Fibroblast of mammary gland (primary cell): Measurements from ENCODE around the gene RELL1.

Experiments used
- DNase-seq: peaks from one replicate; pipeline ENCODE4 v3.0.0-alpha.2; 2010; ENCODE audit warnings: low read depth
- H3K4me3 ChIP-seq: 2 replicates; pipeline ENCODE4 v1.5.1; 2011; ENCODE audit warnings: low read depth, mild to moderate bottlenecking, low read length, moderate library complexity; ENCODE audit not compliant: control insufficient read depth
- CTCF ChIP-seq: conservative IDR thresholded peaks from 2 replicates; pipeline ENCODE4 v1.5.1; 2011; ENCODE audit warnings: low read depth, low read length, inconsistent platforms; ENCODE audit not compliant: control insufficient read depth, insufficient read depth

RELL1 gene

GRCh38 chr4:37717576-37717975 lies 31.4 kb upstream of the RELL1 start:
- H3K4me3 ChIP-seq = no peak overlapping the region
- peak; percentile 93 for DNase-seq
- no peak for TF ChIP-seq CTCF

- peak; percentile 57 for DNase-seq
- H3K4me3 ChIP-seq = no peak overlapping the region
- TF ChIP-seq CTCF = no peak
Measured at GRCh38 chr4:37715889-37716402, 29.8 kb upstream of the RELL1 start.

GRCh38 chr4:37710491-37710890 lies 24.3 kb upstream of the RELL1 start:
- no peak for TF ChIP-seq CTCF
- no peak for DNase-seq
- H3K4me3 ChIP-seq = no peak overlapping the region

- no peak for TF ChIP-seq CTCF
- H3K4me3 ChIP-seq = no peak overlapping the region
- no peak for DNase-seq
Measured at GRCh38 chr4:37706032-37706431, 19.9 kb upstream of the RELL1 start.

GRCh38 chr4:37705571-37705970 lies 19.4 kb upstream of the RELL1 start:
- no peak for DNase-seq
- no peak overlapping the region for H3K4me3 ChIP-seq
- TF ChIP-seq CTCF = no peak

GRCh38 chr4:37699868-37700481 lies 13.8 kb upstream of the RELL1 start:
- no peak for TF ChIP-seq CTCF
- H3K4me3 ChIP-seq = no peak overlapping the region
- no peak for DNase-seq
